ENCODE results near the gene ATE1.
"Not testable (repeated sequence)": the region's sequence is repeated elsewhere in the genome, so short reads cannot be mapped to it uniquely, and the experiment has no call there.

The ATE1 gene

GRCh38 chr10:121700416-121700815, 227.4 kb downstream of the ATE1 start:
- ATAC-seq = no peak
- TF ChIP-seq RARB (CRISPR knock-in tag; IDR thresholded peaks at IDR 0.05) (no peak), PATZ1 (CRISPR knock-in tag; IDR thresholded peaks at IDR 0.05; ENCODE audit: borderline replicate concordance) (no peak), POU6F1 (CRISPR knock-in tag; IDR thresholded peaks at IDR 0.05; ENCODE audit: borderline replicate concordance, low read depth) (no peak), ZNF565 (CRISPR knock-in tag; conservative IDR thresholded peaks at IDR 0.05; ENCODE audit: low read depth) (no peak), OSR1 (CRISPR knock-in tag; IDR thresholded peaks at IDR 0.05) (no peak), ZNF70 (CRISPR knock-in tag; IDR thresholded peaks at IDR 0.05) (no peak), TCF4 (CRISPR knock-in tag; IDR thresholded peaks at IDR 0.05; ENCODE audit: borderline replicate concordance) (no peak), ZFP30 (CRISPR knock-in tag; IDR thresholded peaks at IDR 0.05) (no peak), ARNTL (CRISPR knock-in tag; IDR thresholded peaks at IDR 0.05; ENCODE audit: borderline replicate concordance, low read depth) (no peak), PPARA (CRISPR knock-in tag; IDR thresholded peaks at IDR 0.05; ENCODE audit: borderline replicate concordance) (no peak), ZFP3 (CRISPR knock-in tag; IDR thresholded peaks at IDR 0.05) (no peak), ISL1 (CRISPR knock-in tag; IDR thresholded peaks at IDR 0.05) (no peak), TSHZ2 (CRISPR knock-in tag; IDR thresholded peaks at IDR 0.05) (no peak), SNAI2 (CRISPR knock-in tag; IDR thresholded peaks at IDR 0.05) (no peak), TOX (CRISPR knock-in tag; IDR thresholded peaks at IDR 0.05; ENCODE audit: borderline replicate concordance) (no peak), CREB5 (CRISPR knock-in tag; IDR thresholded peaks at IDR 0.05; ENCODE audit: low read depth) (no peak)

GRCh38 chr10:121699703-121700102, 228.1 kb downstream of the ATE1 start:
- not testable (repeated sequence) for ATAC-seq

- no peak for ATAC-seq
- no peak for TF ChIP-seq ZC3H10 (CRISPR knock-in tag; IDR thresholded peaks at IDR 0.05)
- no peak for TF ChIP-seq ZNF565 (CRISPR knock-in tag; conservative IDR thresholded peaks at IDR 0.05; ENCODE audit: low read depth)
- TF ChIP-seq ZNF70 (CRISPR knock-in tag; IDR thresholded peaks at IDR 0.05) = no peak
- TF ChIP-seq CREB5 (CRISPR knock-in tag; IDR thresholded peaks at IDR 0.05; ENCODE audit: low read depth) = no peak
Measured at GRCh38 chr10:121698902-121699301, 228.9 kb downstream of the ATE1 start.

GRCh38 chr10:121698336-121698735, 229.5 kb downstream of the ATE1 start:
- no peak for ATAC-seq
- TF ChIP-seq ARNTL (CRISPR knock-in tag; IDR thresholded peaks at IDR 0.05; ENCODE audit: borderline replicate concordance, low read depth) (no peak), TSHZ2 (CRISPR knock-in tag; IDR thresholded peaks at IDR 0.05) (no peak), RARB (CRISPR knock-in tag; IDR thresholded peaks at IDR 0.05) (no peak), TCF4 (CRISPR knock-in tag; IDR thresholded peaks at IDR 0.05; ENCODE audit: borderline replicate concordance) (no peak), ESRRG (CRISPR knock-in tag; IDR thresholded peaks at IDR 0.05) (no peak), OSR1 (CRISPR knock-in tag; IDR thresholded peaks at IDR 0.05) (no peak), ZNF565 (CRISPR knock-in tag; conservative IDR thresholded peaks at IDR 0.05; ENCODE audit: low read depth) (no peak), ZC3H10 (CRISPR knock-in tag; IDR thresholded peaks at IDR 0.05) (no peak), BACH2 (CRISPR knock-in tag; IDR thresholded peaks at IDR 0.05; ENCODE audit: borderline replicate concordance) (no peak), PATZ1 (CRISPR knock-in tag; IDR thresholded peaks at IDR 0.05; ENCODE audit: borderline replicate concordance) (no peak), CSDC2 (CRISPR knock-in tag; IDR thresholded peaks at IDR 0.05) (no peak)

All from SK-N-SH treated with all-trans-retinoic acid at 6 μM for 48 hours (cell line).